ENCODE measurements around the gene FBXO11.

Gene FBXO11

DNA sequence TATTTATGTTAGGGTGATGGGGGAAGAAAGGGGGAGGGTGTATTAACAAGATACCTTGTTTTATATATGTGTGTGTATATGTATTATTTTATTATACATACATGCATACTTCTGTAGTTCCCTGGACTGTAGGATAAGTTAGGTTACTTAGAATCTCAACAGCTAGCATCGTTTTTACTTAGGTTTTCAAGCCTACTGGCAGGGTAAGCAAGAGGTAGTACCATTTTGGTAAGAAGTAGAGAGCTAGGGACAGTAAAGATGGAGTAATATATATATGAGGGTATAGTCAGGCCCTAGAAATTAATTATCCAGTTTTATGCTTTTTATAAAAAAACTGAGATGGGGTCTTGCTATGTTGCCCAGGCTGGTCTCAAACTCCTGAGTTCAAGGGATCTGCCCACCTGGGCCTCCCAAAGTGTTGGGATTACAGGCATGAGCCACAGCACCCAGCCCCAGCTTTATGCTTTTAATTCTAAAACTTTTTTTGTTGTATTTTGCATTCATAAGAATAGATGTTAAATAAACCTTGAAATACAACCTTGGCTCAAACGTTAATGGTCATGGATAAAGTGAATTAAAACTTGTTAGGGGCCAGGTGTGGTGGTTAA is 110.1 kb downstream of the FBXO11 start:
- ChIA-PET POLR2A (interaction anchor here (1.2 kb wide), 1 partner anchor 13 kb away, joined by 5 read pairs; the partner anchor contains the start of gene MSH6), CTCF (interaction anchor here (0.6 kb wide), 1 partner anchor 339 kb away, joined by 3 read pairs; no protein-coding TSS in a partner anchor)
- no peak overlapping the region for H3K27ac ChIP-seq (ENCODE audit: extremely low read depth, low read depth, low read length)
- peaks cover 85 to 88% of the 10 kb centered on the region in 2 experiments for H3K36me3 ChIP-seq (ENCODE audit: control insufficient read depth in 2 of 2, insufficient read depth in 1 of 2, low read length in 2 of 2)
- H3K9me3 ChIP-seq (ENCODE audit: control insufficient read depth, insufficient read depth, low read depth, low read length), result no peaks in the 10 kb centered on the region; the same call in 1 of the 2 replicates
- no peaks in the 10 kb centered on the region for H3K4me1 ChIP-seq (ENCODE audit: control insufficient read depth, insufficient read depth, low read length)
- TF ChIP-seq ZNF121 (tag by site-specific recombination; IDR thresholded peaks at IDR 0.05) (0 out of 2 replicates have a peak, but pooled peaks have one; percentile 25), ZBTB21 (tag by site-specific recombination; IDR thresholded peaks at IDR 0.05) (no peak), ZNF394 (tag by site-specific recombination; IDR thresholded peaks at IDR 0.05; ENCODE audit: borderline replicate concordance) (no peak), TRIM28 (IDR thresholded peaks at IDR 0.05; ENCODE audit: borderline replicate concordance, low read length) (no peak), ZFP41 (tag by site-specific recombination; IDR thresholded peaks at IDR 0.05; ENCODE audit: borderline replicate concordance) (no peak)
- no peak overlapping the region for H3K4me3 ChIP-seq (ENCODE audit: low read depth, low read length)

DNA sequence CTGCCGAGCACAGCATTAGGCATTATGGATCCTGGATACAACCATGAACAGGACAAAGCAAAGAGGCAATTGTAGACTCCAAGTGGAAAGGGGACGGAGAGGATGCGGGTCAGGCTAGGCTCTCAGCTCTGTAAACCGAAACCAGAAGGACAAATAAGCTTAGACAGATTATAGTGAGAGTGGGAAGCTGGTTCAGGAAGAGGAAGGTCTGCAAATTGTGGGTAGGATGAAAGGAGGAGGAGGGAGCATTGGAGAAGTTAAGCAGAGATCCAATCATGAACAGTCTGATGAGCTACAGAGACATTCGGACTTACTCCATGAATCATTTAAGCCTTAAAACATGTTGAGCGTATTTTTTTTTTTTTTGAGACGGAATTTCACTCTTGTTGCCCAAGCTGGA is 120.3 kb downstream of the FBXO11 start:
- peaks cover 31 to 43% of the 10 kb centered on the region in 2 experiments for H3K36me3 ChIP-seq (ENCODE audit: control insufficient read depth in 2 of 2, insufficient read depth in 1 of 2, low read length in 2 of 2)
- peaks cover 4% of the 10 kb centered on the region; the same call in 1 of the 2 replicates for H3K4me1 ChIP-seq (ENCODE audit: control insufficient read depth, insufficient read depth, low read length)
- H3K27ac ChIP-seq (ENCODE audit: extremely low read depth, low read depth, low read length), result no peak overlapping the region
- no peaks in the 10 kb centered on the region for H3K9me3 ChIP-seq (ENCODE audit: control insufficient read depth, insufficient read depth, low read depth, low read length)
- H3K4me3 ChIP-seq (ENCODE audit: low read depth, low read length), result no peak overlapping the region
- ChIA-PET POLR2A (no interaction called here), CTCF (no interaction called here)
- TF ChIP-seq, protein P1, sequence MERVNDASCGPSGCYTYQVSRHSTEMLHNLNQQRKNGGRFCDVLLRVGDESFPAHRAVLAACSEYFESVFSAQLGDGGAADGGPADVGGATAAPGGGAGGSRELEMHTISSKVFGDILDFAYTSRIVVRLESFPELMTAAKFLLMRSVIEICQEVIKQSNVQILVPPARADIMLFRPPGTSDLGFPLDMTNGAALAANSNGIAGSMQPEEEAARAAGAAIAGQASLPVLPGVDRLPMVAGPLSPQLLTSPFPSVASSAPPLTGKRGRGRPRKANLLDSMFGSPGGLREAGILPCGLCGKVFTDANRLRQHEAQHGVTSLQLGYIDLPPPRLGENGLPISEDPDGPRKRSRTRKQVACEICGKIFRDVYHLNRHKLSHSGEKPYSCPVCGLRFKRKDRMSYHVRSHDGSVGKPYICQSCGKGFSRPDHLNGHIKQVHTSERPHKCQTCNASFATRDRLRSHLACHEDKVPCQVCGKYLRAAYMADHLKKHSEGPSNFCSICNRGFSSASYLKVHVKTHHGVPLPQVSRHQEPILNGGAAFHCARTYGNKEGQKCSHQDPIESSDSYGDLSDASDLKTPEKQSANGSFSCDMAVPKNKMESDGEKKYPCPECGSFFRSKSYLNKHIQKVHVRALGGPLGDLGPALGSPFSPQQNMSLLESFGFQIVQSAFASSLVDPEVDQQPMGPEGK (tag by site-specific recombination; IDR thresholded peaks at IDR 0.05), result no peak
- TF ChIP-seq ZNF600 (tag by site-specific recombination; IDR thresholded peaks at IDR 0.05) (peak; percentile 62), SP2 (tag by site-specific recombination; IDR thresholded peaks at IDR 0.05) (peak; percentile 55), ZBTB21 (tag by site-specific recombination; IDR thresholded peaks at IDR 0.05) (no peak), ZBTB17 (tag by site-specific recombination; IDR thresholded peaks at IDR 0.05) (peak; percentile 53; the same call in 1 of the 2 replicates)

DNA sequence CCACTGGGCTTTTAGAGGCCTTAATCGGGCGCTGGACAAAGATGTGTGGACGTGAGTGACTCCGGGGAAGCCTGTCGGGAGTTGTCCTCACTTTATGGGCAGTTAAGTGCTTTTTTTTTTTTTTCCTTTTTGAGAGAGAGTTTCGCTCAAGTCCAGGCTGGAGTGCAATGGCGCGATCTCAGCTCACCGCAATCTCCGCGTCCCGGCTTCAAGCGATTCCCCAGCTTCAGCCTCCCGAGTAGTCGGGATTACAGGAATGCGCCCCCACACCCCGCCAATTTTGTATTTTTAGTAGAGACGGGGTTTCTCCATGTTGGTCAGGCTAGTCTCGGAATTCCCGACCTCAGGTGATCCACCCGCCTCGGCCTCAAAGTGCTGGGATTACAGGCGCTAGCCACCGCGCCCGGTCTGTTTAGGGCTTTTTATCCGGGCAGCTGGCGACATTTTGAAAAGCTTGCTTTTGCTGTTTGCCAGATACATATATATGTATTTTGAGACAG is 121.9 kb downstream of the FBXO11 start:
- TF ChIP-seq, protein P2, sequence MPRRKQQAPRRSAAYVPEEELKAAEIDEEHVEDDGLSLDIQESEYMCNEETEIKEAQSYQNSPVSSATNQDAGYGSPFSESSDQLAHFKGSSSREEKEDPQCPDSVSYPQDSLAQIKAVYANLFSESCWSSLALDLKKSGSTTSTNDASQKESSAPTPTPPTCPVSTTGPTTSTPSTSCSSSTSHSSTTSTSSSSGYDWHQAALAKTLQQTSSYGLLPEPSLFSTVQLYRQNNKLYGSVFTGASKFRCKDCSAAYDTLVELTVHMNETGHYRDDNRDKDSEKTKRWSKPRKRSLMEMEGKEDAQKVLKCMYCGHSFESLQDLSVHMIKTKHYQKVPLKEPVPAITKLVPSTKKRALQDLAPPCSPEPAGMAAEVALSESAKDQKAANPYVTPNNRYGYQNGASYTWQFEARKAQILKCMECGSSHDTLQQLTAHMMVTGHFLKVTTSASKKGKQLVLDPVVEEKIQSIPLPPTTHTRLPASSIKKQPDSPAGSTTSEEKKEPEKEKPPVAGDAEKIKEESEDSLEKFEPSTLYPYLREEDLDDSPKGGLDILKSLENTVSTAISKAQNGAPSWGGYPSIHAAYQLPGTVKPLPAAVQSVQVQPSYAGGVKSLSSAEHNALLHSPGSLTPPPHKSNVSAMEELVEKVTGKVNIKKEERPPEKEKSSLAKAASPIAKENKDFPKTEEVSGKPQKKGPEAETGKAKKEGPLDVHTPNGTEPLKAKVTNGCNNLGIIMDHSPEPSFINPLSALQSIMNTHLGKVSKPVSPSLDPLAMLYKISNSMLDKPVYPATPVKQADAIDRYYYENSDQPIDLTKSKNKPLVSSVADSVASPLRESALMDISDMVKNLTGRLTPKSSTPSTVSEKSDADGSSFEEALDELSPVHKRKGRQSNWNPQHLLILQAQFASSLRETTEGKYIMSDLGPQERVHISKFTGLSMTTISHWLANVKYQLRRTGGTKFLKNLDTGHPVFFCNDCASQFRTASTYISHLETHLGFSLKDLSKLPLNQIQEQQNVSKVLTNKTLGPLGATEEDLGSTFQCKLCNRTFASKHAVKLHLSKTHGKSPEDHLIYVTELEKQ (tag by site-specific recombination; IDR thresholded peaks at IDR 0.05; ENCODE audit: borderline replicate concordance), result no peak
- TF ChIP-seq TRIM28 (IDR thresholded peaks at IDR 0.05; ENCODE audit: borderline replicate concordance, low read length), result no peak
- TF ChIP-seq ZNF514 (tag by site-specific recombination; IDR thresholded peaks at IDR 0.05), result no peak
- TF ChIP-seq, protein P3, sequence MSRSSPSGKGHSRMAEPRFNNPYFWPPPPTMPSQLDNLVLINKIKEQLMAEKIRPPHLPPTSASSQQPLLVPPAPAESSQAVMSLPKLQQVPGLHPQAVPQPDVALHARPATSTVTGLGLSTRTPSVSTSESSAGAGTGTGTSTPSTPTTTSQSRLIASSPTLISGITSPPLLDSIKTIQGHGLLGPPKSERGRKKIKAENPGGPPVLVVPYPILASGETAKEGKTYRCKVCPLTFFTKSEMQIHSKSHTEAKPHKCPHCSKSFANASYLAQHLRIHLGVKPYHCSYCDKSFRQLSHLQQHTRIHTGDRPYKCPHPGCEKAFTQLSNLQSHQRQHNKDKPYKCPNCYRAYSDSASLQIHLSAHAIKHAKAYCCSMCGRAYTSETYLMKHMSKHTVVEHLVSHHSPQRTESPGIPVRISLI (tag by site-specific recombination; IDR thresholded peaks at IDR 0.05), result 0 out of 2 replicates have a peak, but pooled peaks have one; percentile 34
- no peak for TF ChIP-seq YY1 (tag by site-specific recombination; IDR thresholded peaks at IDR 0.05)
- TF ChIP-seq ZBTB8A (tag by site-specific recombination; IDR thresholded peaks at IDR 0.05), result peak; percentile 52
- TF ChIP-seq ZFP69B (tag by site-specific recombination; IDR thresholded peaks at IDR 0.05), result no peak
- TF ChIP-seq OVOL3 (tag by site-specific recombination; IDR thresholded peaks at IDR 0.05), result no peak
- H3K27ac ChIP-seq (ENCODE audit: extremely low read depth, low read depth, low read length), result 0 out of 2 replicates have a peak overlapping the region, but pooled peaks have one; percentile 32
- peaks cover 4% of the 10 kb centered on the region; the same call in 1 of the 2 replicates for H3K4me1 ChIP-seq (ENCODE audit: control insufficient read depth, insufficient read depth, low read length)
- H3K9me3 ChIP-seq (ENCODE audit: control insufficient read depth, insufficient read depth, low read depth, low read length), result no peaks in the 10 kb centered on the region
- ChIA-PET CTCF (no interaction called here), POLR2A (interaction anchor here (2.0 kb wide), 1 partner anchor 123 kb away, joined by 7 read pairs; the partner anchor contains the start of gene FBXO11)
- H3K36me3 ChIP-seq (ENCODE audit: control insufficient read depth in 2 of 2, insufficient read depth in 1 of 2, low read length in 2 of 2), result peaks cover 19 to 27% of the 10 kb centered on the region in 2 experiments; a peak in 2 of 3 replicates
- H3K4me3 ChIP-seq (ENCODE audit: low read depth, low read length), result peak overlapping the region; percentile 86
